Esophagus squamous epithelium (tissue), 4 donors: ENCODE results near the gene IFI44L.

Experiments used
- CTCF ChIP-seq, 6 experiments: fragments of 450-650 bp in 4 of 6; fragments of 200-600 bp in 2 of 6; sonication (generic) in 2 of 6; IDR thresholded peaks; one replicate each; pipeline ENCODE4 v1.5.1; 2016 to 2019; ENCODE audit warnings: antibody characterized with exemption in 6 of 6, mild to moderate bottlenecking in 4 of 6, moderate library complexity in 4 of 6
- POLR2A ChIP-seq, 4 donors: fragments of 450-650 bp; IDR thresholded peaks; one replicate each; pipeline ENCODE4 v1.6.1; 2017; ENCODE audit warnings: antibody characterized with exemption in 4 of 4, mild to moderate bottlenecking in 4 of 4, moderate library complexity in 3 of 4

- TF ChIP-seq CTCF (IDR thresholded peaks at IDR 0.05) (no peak), POLR2A (IDR thresholded peaks at IDR 0.05) (no peak)
Measured at GRCh38 chr1:78651241-78651640, 31.0 kb downstream of the IFI44L start.
